ENCODE data around the gene SLC6A6. TPM values are rescaled to one million over a fixed set of nuclear protein-coding genes. Genes with fewer than 3 reads are reported as not detected.

Gene SLC6A6
- total RNA-seq, 1 experiment from 2014 or later = 49.4 TPM

- H3K4me1 ChIP-seq (replicated peaks) = peaks cover 16% of the 10 kb centered on the region
- H3K27ac ChIP-seq = no peak overlapping the region
- H3K9me3 ChIP-seq (replicated peaks) = no peaks in the 10 kb centered on the region
- H3K36me3 ChIP-seq = peaks cover 97% of the 10 kb centered on the region
- no peaks in the 10 kb centered on the region for H3K27me3 ChIP-seq (replicated peaks)
- no peak for DNase-seq (ENCODE audit: low read depth in 1 of 2, low spot score in 2 of 2)
- H3K4me3 ChIP-seq = no peak overlapping the region
Observed at GRCh38 chr3:14478956-14479550, 76.6 kb downstream of the SLC6A6 start.

- peaks cover 13% of the 10 kb centered on the region for H3K4me1 ChIP-seq (replicated peaks)
- H3K9me3 ChIP-seq (replicated peaks) = no peaks in the 10 kb centered on the region
- H3K4me3 ChIP-seq = no peak overlapping the region
- DNase-seq (ENCODE audit: low read depth in 1 of 2, low spot score in 2 of 2) = no peak
- H3K27me3 ChIP-seq (replicated peaks) = no peaks in the 10 kb centered on the region
- H3K27ac ChIP-seq = no peak overlapping the region
- H3K36me3 ChIP-seq = peaks cover 97% of the 10 kb centered on the region
Observed at GRCh38 chr3:14479591-14479990, 77.2 kb downstream of the SLC6A6 start.

GRCh38 chr3:14480207-14481017, 78.0 kb downstream of the SLC6A6 start:
- DNase-seq (ENCODE audit: low read depth in 1 of 2, low spot score in 2 of 2) = no peak
- Histone ChIP-seq H3K4me3 (no peak overlapping the region), H3K27ac (no peak overlapping the region), H3K4me1 (replicated peaks) (peaks cover 13% of the 10 kb centered on the region), H3K9me3 (replicated peaks) (no peaks in the 10 kb centered on the region), H3K27me3 (replicated peaks) (no peaks in the 10 kb centered on the region), H3K36me3 (peaks cover 93% of the 10 kb centered on the region)

- peaks cover 13% of the 10 kb centered on the region for H3K4me1 ChIP-seq (replicated peaks)
- no peaks in the 10 kb centered on the region for H3K9me3 ChIP-seq (replicated peaks)
- H3K27me3 ChIP-seq (replicated peaks) = no peaks in the 10 kb centered on the region
- H3K27ac ChIP-seq = no peak overlapping the region
- no peak overlapping the region for H3K4me3 ChIP-seq
- H3K36me3 ChIP-seq = peaks cover 93% of the 10 kb centered on the region
- no peak for DNase-seq (ENCODE audit: low read depth in 1 of 2, low spot score in 2 of 2)
Observed at GRCh38 chr3:14481018-14481645, 78.7 kb downstream of the SLC6A6 start.

- Histone ChIP-seq H3K27ac (no peak overlapping the region), H3K36me3 (peaks cover 93% of the 10 kb centered on the region), H3K4me3 (no peak overlapping the region), H3K9me3 (replicated peaks) (no peaks in the 10 kb centered on the region), H3K4me1 (replicated peaks) (peaks cover 13% of the 10 kb centered on the region), H3K27me3 (replicated peaks) (no peaks in the 10 kb centered on the region)
- DNase-seq (ENCODE audit: low read depth in 1 of 2, low spot score in 2 of 2) = no peak
Observed at GRCh38 chr3:14481646-14482036, 79.2 kb downstream of the SLC6A6 start.

GRCh38 chr3:14482271-14482721, 79.9 kb downstream of the SLC6A6 start:
- DNase-seq (ENCODE audit: low read depth in 1 of 2, low spot score in 2 of 2) = no peak
- peaks cover 93% of the 10 kb centered on the region for H3K36me3 ChIP-seq
- no peak overlapping the region for H3K27ac ChIP-seq
- no peaks in the 10 kb centered on the region for H3K27me3 ChIP-seq (replicated peaks)
- peaks cover 13% of the 10 kb centered on the region for H3K4me1 ChIP-seq (replicated peaks)
- no peak overlapping the region for H3K4me3 ChIP-seq
- no peaks in the 10 kb centered on the region for H3K9me3 ChIP-seq (replicated peaks)

- Histone ChIP-seq H3K27me3 (replicated peaks) (no peaks in the 10 kb centered on the region), H3K36me3 (peaks cover 93% of the 10 kb centered on the region)
Observed at GRCh38 chr3:14483286-14483685, 80.9 kb downstream of the SLC6A6 start.

GRCh38 chr3:14484741-14485140, 82.3 kb downstream of the SLC6A6 start:
- no peak overlapping the region for H3K27ac ChIP-seq
- peaks cover 37% of the 10 kb centered on the region for H3K4me1 ChIP-seq (replicated peaks)
- DNase-seq (ENCODE audit: low read depth in 1 of 2, low spot score in 2 of 2) = no peak
- no peaks in the 10 kb centered on the region for H3K27me3 ChIP-seq (replicated peaks)
- no peaks in the 10 kb centered on the region for H3K9me3 ChIP-seq (replicated peaks)
- H3K4me3 ChIP-seq = no peak overlapping the region
- peaks cover 85% of the 10 kb centered on the region for H3K36me3 ChIP-seq

More at GRCh38 chr3:14483286-14483685, 80.9 kb downstream of the SLC6A6 start:
- Histone ChIP-seq H3K4me1 (replicated peaks) (peaks cover 22% of the 10 kb centered on the region), H3K27ac (no peak overlapping the region), H3K4me3 (no peak overlapping the region), H3K9me3 (replicated peaks) (no peaks in the 10 kb centered on the region)
- no peak for DNase-seq (ENCODE audit: low read depth in 1 of 2, low spot score in 2 of 2)

- peaks cover 81% of the 10 kb centered on the region for H3K36me3 ChIP-seq
- peaks cover 47% of the 10 kb centered on the region for H3K4me1 ChIP-seq (replicated peaks)
- no peak for DNase-seq (ENCODE audit: low read depth in 1 of 2, low spot score in 2 of 2)
- no peaks in the 10 kb centered on the region for H3K9me3 ChIP-seq (replicated peaks)
- no peak overlapping the region for H3K4me3 ChIP-seq
- H3K27me3 ChIP-seq (replicated peaks) = no peaks in the 10 kb centered on the region
- H3K27ac ChIP-seq = no peak overlapping the region
Observed at GRCh38 chr3:14485981-14486380, 83.6 kb downstream of the SLC6A6 start.

GRCh38 chr3:14486460-14486859, 84.1 kb downstream of the SLC6A6 start:
- no peak overlapping the region for H3K4me3 ChIP-seq
- no peaks in the 10 kb centered on the region for H3K9me3 ChIP-seq (replicated peaks)
- H3K36me3 ChIP-seq = peaks cover 78% of the 10 kb centered on the region
- H3K4me1 ChIP-seq (replicated peaks) = peaks cover 52% of the 10 kb centered on the region
- DNase-seq (ENCODE audit: low read depth in 1 of 2, low spot score in 2 of 2) = no peak
- H3K27ac ChIP-seq = no peak overlapping the region
- no peaks in the 10 kb centered on the region for H3K27me3 ChIP-seq (replicated peaks)

GRCh38 chr3:14487086-14487485, 84.7 kb downstream of the SLC6A6 start:
- H3K27ac ChIP-seq = no peak overlapping the region
- H3K4me1 ChIP-seq (replicated peaks) = peaks cover 52% of the 10 kb centered on the region
- no peak for DNase-seq (ENCODE audit: low read depth in 1 of 2, low spot score in 2 of 2)
- H3K36me3 ChIP-seq = peaks cover 78% of the 10 kb centered on the region
- no peaks in the 10 kb centered on the region for H3K27me3 ChIP-seq (replicated peaks)
- H3K4me3 ChIP-seq = no peak overlapping the region
- no peaks in the 10 kb centered on the region for H3K9me3 ChIP-seq (replicated peaks)

- peak overlapping the region; percentile 55 for H3K27ac ChIP-seq
- H3K36me3 ChIP-seq = peaks cover 76% of the 10 kb centered on the region
- H3K9me3 ChIP-seq (replicated peaks) = no peaks in the 10 kb centered on the region
- H3K4me3 ChIP-seq = no peak overlapping the region
- H3K4me1 ChIP-seq (replicated peaks) = peaks cover 52% of the 10 kb centered on the region
- no peak for DNase-seq (ENCODE audit: low read depth in 1 of 2, low spot score in 2 of 2)
- H3K27me3 ChIP-seq (replicated peaks) = no peaks in the 10 kb centered on the region
Observed at GRCh38 chr3:14487821-14488220, 85.4 kb downstream of the SLC6A6 start.

- peak; percentile 63 to 82 for DNase-seq (ENCODE audit: low read depth in 1 of 2, low spot score in 2 of 2)
- H3K9me3 ChIP-seq (replicated peaks) = no peaks in the 10 kb centered on the region
- no peak overlapping the region for H3K4me3 ChIP-seq
- peak overlapping the region; percentile 55 for H3K27ac ChIP-seq
- H3K36me3 ChIP-seq = peaks cover 70% of the 10 kb centered on the region
- no peaks in the 10 kb centered on the region for H3K27me3 ChIP-seq (replicated peaks)
- peaks cover 59% of the 10 kb centered on the region for H3K4me1 ChIP-seq (replicated peaks)
Observed at GRCh38 chr3:14488286-14489041, 86.1 kb downstream of the SLC6A6 start.

All from SJSA1 (cell line).